K562 (cell line): ENCODE data around the gene BNIPL. TPM values are rescaled to one million over a fixed set of nuclear protein-coding genes. Genes with fewer than 3 reads are reported as not detected.

Experiments used
- E4F1 ChIP-seq: fragments of 250-450 bp; sonication (Bioruptor Pico); IDR thresholded peaks from 2 replicates; pipeline ENCODE4 v1.5.0; 2021; ENCODE audit warnings: mild to moderate bottlenecking, borderline replicate concordance
- LEF1 ChIP-seq: fragments of 450-650 bp; IDR thresholded peaks from 2 replicates; pipeline ENCODE4 v1.6.1; 2016; ENCODE audit warnings: mild to moderate bottlenecking
- PKNOX1 ChIP-seq: fragments of 450-650 bp; IDR thresholded peaks from 2 replicates; pipeline ENCODE4 v1.6.1; 2016
- TSHZ1 ChIP-seq: fragments of 250-450 bp; sonication (Bioruptor Pico); IDR thresholded peaks from 2 replicates; pipeline ENCODE4 v1.4.0; 2020; ENCODE audit warnings: mild to moderate bottlenecking, moderate library complexity
- polyA plus RNA-seq, 8 experiments: library from polyadenylated mRNA; depleted of rRNA in 4 of 8; stranded (reverse) in 5 of 8; unstranded in 3 of 8; fragments of >200 nt; fragmentation: Nextera tagmentation in 2 of 8; fragmentation: Illumina TruSeq in 1 of 8; extraction: Ambion mirVana in 2 of 8; extraction: Trizol in 1 of 8; gene quantifications; 2 replicates each; pipeline versions ENCODE4 v1.2.1 to v1.2.3, GENCODE V29; 2011 to 2014; ENCODE audit warnings: inconsistent platforms in 1 of 8, missing spikeins in 1 of 8
- total RNA-seq, 7 experiments: library from RNA; depleted of rRNA in 6 of 7; stranded (reverse); fragments of >200 nt in 6 of 7; fragmentation: Illumina TruSeq in 2 of 7; extraction: Trizol in 2 of 7; gene quantifications; 2 replicates each; pipeline versions ENCODE4 v1.2.1 to v1.2.3, GENCODE V29; 2011 to 2021; ENCODE audit warnings: low replicate concordance in 1 of 7

Gene BNIPL
- total and polyA plus RNA-seq, 9 of the 15 experiments (the other 6 are each of a cell fraction or from before 2014, with no cell fraction given): 0.08 to 1.4 (median 0.68) TPM

GRCh38 chr1:151056149-151056548 is 19.8 kb downstream of the BNIPL start (continued):
- TF ChIP-seq TSHZ1 (CRISPR knock-in tag) (no peak), LEF1 (no peak), PKNOX1 (no peak), E4F1 (no peak)
- TF ChIP-seq, all 486 proteins: peak for 7
